NCI-H128 (cell line): ENCODE results near the gene ALKAL2.
"Not testable (repeated sequence)": the region's sequence is repeated elsewhere in the genome, so short reads cannot be mapped to it uniquely, and the experiment has no call there.

Source experiments
- DNase-seq: peaks from one replicate; lab custom pipeline; 2025; ENCODE audit not compliant: unreplicated experiment; lab: John Stamatoyannopoulos, UW

The ALKAL2 gene

GRCh38 chr2:287911-288757 lies at the start of gene ALKAL2:
Gene ALKAL2 (minus strand): TSS chr2:288091. CDS start chr2:287835, 256 bp downstream.
- DNase-seq, result no peak

- not testable (repeated sequence) for DNase-seq
These were observed 49.1 kb upstream of the ALKAL2 start for GRCh38 chr2:336949-337348.

DNA sequence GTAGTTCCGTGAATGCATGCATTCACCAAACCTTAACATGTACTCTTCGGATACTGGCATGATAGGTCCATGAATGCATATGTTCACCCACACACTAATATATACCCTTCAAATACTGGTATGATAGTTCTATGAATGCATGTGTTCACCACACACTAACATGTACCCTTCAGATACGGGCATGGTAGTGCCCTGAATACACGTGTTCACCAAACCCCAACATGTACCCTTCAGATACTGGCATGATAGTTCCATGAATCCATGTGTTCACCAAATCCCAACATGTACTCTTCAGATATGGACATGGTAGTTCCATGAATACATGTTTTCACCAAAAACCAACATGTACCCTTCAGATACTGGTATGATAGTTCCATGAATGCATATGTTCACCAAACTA lies 48.5 kb upstream of the ALKAL2 start:
- DNase-seq, result no peak

DNA sequence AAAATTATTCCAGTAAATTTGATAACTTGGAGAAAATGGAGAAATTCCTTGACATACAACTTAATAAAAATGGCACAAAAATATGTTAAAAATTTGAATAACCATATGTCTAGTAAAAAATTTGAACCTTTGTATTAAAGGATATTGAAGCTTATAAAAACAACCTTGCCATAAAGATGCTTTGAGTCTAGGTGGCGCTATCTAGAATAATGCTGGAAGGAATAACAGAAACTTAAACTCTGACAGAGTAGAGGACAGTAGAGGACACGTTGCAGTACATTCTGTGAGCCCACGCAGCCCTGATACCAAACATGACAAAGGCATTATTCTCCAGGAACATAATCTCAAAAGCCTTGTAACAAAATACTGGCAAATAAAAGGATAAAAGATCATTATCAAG lies 44.7 kb upstream of the ALKAL2 start:
- DNase-seq, result no peak

- DNase-seq, result no peak
These were observed 40.9 kb upstream of the ALKAL2 start for GRCh38 chr2:328761-329160.

DNA sequence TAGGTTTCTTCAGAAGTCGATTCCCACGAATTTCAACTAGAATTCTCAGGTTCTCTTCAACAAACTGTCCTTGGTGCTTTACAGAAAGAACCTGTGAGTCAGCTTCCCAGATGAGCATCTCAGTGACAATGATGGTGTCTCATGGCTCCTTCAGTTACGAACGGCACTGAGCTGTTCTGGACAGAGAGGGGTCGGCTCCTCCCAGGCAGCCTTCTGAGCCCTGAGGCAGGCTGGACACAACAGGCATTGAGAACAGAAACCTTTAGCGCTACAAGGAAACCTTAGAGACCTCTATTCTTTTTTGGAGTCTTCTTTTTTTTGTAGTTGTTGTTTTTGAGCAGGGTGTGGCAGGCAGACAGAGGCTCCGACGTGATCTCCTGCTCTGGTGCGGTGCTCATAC lies 35.1 kb upstream of the ALKAL2 start:
- no peak for DNase-seq

- DNase-seq, result no peak
These were observed 34.4 kb upstream of the ALKAL2 start for GRCh38 chr2:322326-322725.

DNA sequence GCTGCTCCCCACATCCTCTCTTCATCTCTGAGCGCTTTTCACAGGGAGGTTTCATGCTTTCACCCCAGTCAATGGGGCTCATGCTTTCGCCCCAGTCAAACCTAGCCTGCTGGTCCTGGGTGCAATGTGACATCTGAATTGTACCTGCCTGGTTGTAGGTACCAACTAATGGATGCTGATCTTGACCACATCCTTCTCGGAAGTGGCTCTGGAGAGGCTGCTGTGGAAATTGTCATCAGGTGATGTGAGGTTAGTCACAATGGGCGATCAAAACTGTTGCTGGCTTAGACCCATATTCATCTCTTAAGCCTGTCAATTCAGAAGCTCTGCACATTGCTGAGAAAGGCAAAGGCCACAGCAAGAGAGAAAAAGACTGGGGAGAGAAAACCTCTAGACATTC lies 32.7 kb upstream of the ALKAL2 start:
- DNase-seq, result no peak

DNA sequence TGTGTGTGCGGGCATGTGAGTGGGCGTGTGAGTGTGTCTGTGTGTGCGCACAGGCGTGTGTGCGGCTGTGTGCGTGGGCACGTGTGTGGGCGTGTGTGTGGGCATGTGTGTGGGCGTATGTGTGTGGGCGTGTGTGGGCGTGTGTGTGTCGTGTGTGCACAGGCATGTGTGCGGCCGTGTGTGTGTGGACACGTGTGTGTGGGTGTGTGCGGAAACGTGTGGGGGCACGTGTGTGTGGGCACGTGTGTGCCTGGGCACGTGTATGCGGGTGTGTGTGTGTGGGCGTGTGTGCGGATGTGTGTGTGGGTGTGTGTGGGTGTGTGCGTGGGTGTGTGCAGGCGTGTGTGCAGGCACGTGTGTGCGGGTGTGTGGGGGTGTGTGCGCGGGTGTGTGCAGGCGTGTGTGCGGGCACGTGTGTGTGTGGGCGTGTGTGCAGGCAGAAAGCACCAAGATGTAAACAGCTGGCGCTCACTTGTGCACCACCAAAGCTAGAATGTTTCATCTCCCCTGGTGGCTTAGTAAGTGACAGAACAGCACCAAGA lies 31.2 kb upstream of the ALKAL2 start:
- DNase-seq, result no peak

GRCh38 chr2:317501-318424 lies 29.9 kb upstream of the ALKAL2 start:
- DNase-seq, result no peak

GRCh38 chr2:316381-316780 lies 28.5 kb upstream of the ALKAL2 start:
- no peak for DNase-seq

- DNase-seq, result not testable (repeated sequence)
These were observed 28.0 kb upstream of the ALKAL2 start for GRCh38 chr2:315925-316324.

GRCh38 chr2:314561-315336 lies 26.9 kb upstream of the ALKAL2 start:
- DNase-seq, result no peak

DNA sequence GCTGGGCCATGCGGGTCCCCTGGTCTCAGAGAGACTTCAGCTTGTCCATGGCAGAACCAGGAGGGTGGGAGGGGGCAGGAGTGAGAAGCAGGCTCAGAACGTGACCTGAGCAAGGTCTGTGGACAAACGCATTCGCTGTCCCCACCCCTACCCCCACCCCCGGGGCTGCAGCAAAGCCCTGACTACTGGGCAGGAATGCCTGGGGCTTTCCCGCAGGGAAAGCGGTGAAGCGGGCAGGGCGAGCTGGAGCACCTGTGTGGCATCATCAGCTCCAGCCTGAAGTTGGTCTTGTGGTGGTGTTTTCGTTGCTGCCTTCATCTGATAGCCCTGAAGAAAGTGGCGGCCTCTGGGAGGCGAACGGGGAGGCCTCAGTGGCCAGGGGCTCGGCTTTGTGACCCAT lies 26.1 kb upstream of the ALKAL2 start:
- no peak for DNase-seq

DNA sequence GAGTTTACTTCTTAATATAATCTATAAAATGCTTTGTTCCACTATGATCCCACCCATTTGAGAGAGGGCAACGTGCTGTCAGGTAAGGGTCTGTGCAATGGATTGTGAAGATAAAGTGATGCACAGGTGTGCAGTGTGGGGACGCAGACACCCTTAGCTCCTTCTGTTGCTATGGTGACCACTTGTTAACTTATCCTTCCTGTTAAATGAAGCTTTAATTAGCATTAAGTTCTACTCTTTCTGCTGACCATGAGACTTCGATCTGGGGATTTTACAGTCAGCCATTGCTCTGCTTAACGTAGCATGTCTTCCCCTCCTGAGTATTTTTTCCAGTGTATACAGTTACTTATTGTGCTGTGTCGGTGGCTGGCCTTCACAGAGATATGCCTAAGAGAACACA lies 23.1 kb upstream of the ALKAL2 start:
- no peak for DNase-seq

DNA sequence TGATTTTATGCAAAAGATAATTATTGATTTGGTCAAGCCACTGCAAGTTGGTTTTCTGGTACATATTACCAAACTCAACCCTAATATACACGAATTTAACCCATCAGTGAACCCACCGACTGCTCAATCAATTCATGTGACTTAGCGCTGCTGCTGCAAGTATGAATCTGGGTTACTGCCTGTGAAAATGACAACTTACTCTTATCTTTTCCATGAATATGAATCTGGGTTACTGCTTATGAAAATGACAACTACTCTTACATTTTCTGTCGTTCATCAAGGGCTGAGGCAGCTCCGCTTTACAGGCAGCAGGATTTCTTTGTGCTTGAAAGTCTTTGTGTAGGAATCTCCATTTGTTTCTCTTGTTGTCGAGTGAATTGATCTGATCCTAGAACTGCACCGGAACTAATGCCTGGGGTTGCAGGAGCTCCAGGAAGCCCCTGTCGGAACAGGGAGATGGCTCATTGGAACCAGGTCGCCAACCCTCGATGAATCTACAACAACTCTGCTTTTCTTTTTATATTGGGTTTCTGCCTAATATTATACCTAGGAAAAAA lies 22.1 kb upstream of the ALKAL2 start:
- no peak for DNase-seq

DNA sequence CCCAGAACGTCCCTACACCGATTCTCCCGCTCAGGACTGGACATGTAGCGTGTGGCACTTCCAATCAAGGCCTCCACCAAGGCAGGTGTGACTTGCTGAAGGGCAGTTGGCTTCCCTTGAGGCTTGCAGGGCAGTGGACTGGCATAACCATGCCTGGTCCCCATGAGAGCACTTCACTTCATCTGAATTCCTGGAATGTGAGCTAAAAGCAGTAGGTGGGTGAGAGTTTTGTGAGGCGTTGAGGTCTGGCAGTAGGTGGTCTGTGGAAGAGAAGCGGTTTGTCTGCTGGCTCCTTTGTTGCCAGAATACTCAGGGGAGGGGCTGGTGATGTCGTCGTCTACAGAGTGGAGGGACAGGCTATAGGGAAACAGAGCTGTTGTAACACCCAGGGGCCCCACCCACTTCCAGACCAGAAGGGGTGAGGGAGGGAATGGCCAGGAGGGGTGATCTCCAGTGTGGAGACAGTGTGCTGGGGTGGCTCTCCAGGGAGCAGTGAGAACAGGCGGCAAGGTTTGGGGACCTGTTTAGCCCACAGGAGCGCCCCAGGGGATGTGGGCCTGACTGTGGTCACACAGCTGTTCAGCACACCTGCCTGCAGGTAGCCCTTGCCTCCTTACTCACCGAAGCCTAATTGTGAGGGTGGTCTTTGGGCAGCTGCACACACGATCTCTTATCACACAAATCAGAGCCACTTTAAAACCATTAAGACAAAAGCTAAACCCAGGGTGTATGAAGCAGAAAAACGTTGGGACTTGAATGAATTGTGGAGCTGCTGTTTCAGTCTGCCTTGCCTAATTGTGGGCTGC lies 21.5 kb upstream of the ALKAL2 start:
- no peak for DNase-seq

GRCh38 chr2:305366-305765 lies 17.5 kb upstream of the ALKAL2 start:
- no peak for DNase-seq

DNA sequence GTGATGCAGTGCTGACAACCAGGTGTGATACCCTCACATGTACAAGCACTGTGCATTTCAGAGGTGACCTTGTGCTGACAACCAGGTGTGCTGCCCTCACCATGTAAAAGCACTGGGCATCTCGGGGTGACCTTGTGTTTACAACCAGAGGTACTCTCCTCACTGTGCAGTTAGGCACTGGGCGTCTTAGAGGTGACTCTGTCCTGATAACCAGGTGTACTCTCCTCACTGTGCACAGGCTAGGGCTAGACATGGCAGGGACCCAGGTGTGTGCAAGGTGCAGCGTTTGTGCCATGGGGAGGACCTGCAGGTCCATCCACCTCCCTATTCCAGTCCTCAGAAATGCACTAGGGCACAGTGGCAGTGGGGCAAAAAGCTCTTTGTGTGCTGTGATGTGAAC lies 8.5 kb upstream of the ALKAL2 start:
- no peak for DNase-seq

DNA sequence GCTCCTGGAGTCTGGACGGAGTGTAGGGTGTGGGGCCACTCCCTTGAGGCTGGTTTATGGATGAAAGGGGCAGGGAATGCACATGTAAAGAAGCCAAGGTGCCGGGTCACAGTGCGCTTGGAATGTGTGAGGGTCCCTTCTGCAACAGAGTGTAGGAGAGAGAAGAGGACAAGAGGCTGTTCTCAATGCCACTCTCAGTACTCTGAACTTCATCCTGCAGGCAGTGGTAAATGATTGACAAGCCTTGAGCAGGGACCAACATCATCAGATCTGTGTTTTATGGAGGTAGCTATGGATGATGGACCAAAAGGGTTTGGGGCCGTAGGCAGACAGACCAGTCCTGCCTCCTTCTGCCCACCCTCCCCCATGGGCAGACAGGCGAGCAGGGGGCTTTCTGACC lies 7.2 kb upstream of the ALKAL2 start:
- DNase-seq, result no peak
